SH-SY5Y (cell line): Measurements from ENCODE around the gene UACA.

Source experiments
- GATA2 ChIP-seq: IDR thresholded peaks from 2 replicates; pipeline ENCODE4 v1.6.1; 2011; ENCODE audit warnings: mild to moderate bottlenecking, low read depth, low read length
- GATA3 ChIP-seq: IDR thresholded peaks from 2 replicates; pipeline ENCODE4 v1.6.1; 2011; ENCODE audit warnings: low read depth, mild to moderate bottlenecking, low read length, moderate library complexity

DNA sequence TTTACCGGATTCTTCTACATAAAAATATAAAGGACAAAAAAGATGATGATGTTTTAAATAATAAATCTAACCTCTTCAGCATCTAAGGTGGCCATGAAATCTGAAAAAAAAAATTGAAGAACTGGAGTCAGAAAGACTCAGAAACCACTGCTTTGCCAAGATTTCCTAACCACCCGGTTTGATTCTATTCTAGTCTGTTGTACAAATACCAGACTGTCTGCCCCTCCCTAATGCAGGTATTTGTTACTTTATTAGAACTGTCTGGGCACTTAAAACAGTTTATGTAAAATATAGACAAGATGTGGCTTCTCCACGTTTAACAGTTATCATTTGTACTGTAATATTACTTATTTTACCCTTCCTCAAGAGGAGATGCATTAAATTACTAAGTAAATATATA, 48.8 kb downstream of the UACA start:
- TF ChIP-seq GATA2 (no peak), GATA3 (no peak)
